Measurements from ENCODE around the gene DNAAF3.
"Not testable (repeated sequence)": the region's sequence is repeated elsewhere in the genome, so short reads cannot be mapped to it uniquely, and the experiment has no call there.

DNAAF3 gene

GRCh38 chr19:55166530-55167268, at the start of gene DNAAF3:
Gene DNAAF3 (minus strand): TSS chr19:55166613. CDS start chr19:55166413, 200 bp downstream.
- peak; percentile 84 to 96 for DNase-seq

DNA sequence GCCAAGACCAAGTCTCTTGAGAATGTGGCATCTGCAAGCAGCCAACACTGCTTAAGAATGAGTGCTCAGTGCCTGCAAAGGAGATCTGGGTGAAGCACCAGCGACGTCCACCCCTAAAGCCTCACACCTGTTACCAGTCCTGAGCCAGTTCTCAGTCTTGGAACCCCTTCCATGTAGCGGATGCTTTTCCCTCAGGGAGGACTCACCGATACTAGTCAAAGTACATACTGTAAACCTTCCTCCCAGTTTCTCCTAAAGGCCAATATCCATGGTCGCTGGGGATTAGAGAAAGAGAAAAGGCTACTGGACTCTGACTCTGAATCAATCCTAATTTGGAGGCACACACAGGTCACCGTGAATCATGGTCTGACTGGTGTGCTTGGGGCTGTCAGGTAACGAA, 47.1 kb upstream of the DNAAF3 start:
- DNase-seq: no peak

GRCh38 chr19:55212447-55212846, 46.0 kb upstream of the DNAAF3 start:
- DNase-seq: no peak

DNA sequence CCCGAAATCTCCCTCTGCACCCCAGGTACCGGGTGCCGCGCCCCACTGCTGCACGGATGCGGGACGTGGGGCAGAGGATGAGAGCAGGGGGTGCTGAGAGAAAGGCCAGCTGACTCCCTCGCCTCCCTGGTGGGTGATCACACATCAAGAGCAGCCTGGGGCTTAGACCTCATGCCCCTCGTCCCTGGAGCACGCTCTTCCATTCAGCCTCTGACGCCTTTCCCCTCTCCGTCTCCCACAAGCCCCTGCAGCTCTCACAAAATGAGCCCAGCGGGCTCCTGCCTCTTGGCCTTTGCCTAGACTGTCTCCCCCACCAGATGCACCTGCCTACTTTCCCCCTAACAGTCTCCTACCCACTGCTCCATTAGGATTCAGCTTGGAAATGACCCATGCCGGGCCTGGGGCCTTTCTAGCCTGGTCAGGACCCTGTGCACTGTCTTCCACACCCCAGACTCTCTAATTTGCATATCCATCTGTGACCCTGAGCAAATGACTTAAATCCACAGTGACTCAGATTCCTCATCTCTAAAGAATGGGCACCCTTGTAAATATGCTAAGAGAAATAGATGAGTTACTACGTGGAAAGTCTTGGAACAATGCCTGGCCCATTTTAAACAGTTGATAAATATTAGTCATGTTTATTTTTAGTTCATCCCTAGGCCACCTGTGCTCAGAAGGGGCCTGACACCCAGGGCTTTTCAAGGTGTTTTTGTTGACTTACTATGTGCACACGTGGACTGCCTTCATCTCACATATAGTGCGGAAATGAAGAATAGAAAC, 43.5 kb upstream of the DNAAF3 start:
- no peak for DNase-seq

DNA sequence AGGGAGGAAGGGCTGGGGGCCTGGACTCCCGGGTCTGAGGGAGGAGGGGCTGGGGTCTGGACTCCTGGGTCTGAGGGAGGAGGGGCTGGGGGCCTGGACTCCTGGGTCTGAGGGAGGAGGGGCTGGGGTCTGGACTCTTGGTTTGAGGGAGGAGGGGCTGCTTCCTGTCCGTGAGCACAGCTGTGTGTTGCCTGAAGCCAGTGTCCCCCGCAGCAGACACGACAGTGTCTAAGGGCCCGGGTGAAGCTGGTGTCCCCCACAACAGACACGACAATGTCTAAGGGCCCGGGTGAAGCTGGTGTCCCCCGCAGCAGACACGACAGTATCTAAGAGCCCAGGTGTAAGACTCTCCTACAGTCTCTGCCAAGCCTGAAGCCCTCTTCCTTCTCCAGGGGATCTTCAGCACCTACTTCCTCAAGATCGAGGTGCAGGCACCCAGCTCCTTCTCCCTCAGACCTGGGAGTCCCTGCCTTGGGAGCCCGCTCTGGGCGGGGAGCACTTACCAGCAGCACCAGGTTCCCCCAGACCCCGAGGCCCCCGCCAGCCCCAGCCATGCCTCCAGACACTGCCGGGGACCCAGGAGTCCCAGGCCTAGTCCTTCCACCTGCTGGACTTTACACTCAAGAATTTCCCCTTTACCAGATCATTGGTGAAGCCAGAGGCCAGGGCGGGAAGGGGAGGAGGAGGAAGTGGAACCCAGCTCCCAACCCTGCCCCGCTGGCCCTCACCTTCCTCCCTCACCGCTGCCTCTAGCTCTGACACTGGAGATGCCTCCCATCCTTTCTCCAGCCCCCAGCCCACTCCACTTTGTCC, 42.7 kb upstream of the DNAAF3 start, which contains the start of gene PTPRH:
Gene PTPRH, minus strand, starts transcription at position 622 of the 813 bp plus-strand sequence. Its CDS starts 68 bp downstream, at position 554.
- DNase-seq: no peak

DNA sequence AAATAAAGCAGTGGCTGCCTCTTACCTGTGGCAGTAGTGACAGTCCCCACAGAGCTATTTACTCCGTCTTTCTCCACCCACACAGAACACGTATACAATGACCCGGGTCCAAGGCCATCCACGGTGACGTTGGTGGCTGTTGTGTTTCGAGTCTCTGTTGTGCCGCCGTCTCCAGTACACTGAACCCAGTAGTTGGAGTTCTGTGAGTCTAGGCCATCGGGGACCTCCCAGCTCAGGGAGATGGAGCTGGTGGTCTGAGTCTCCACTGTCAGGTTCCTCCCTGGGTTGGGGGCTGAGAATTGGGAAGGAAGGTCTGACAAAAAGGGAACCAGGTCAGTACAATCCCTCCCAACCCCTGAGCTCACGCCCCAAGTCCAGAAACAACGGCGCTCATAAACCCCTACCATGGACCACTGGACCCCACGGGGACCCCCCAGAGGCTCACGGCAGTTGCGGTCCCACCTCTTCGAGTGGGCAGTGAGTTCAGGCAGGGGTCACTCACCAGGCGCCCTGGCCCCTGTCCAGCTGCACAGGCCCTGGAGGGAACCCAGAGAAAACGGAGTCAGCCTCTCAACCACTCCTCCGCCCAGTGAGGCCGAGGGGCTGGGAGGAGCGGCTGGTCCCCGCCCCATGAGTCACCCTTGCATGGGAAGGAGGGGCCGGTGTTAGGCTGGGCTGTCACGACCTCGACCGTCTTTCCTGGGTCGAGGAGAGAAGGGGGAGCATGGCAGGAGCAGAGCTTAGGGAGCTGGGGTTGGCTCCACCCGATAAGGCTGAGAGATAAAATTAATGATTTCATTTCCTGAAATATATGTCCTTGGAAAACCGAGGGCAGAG, 40.5 kb upstream of the DNAAF3 start:
- no peak for DNase-seq

DNA sequence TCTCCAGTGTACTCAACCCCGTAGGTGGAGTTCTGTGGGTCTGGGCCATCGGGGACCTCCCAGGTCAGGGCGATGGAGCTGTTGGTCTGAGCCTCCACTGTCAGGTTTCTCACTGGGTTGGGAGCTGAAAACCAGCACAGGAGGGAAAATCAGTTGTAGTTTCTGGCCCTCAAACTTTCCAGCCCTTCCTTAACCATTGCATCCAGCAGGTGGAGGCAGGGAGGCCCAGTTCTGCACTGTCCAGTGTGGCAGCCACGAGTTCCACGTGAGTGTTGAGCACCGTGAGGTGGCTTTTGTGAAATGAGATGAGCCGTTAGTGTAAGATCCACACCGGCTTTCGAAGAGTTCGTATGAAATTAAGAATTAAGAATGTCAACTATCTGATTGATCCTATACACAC, 35.8 kb upstream of the DNAAF3 start:
- DNase-seq: not testable (repeated sequence)

DNA sequence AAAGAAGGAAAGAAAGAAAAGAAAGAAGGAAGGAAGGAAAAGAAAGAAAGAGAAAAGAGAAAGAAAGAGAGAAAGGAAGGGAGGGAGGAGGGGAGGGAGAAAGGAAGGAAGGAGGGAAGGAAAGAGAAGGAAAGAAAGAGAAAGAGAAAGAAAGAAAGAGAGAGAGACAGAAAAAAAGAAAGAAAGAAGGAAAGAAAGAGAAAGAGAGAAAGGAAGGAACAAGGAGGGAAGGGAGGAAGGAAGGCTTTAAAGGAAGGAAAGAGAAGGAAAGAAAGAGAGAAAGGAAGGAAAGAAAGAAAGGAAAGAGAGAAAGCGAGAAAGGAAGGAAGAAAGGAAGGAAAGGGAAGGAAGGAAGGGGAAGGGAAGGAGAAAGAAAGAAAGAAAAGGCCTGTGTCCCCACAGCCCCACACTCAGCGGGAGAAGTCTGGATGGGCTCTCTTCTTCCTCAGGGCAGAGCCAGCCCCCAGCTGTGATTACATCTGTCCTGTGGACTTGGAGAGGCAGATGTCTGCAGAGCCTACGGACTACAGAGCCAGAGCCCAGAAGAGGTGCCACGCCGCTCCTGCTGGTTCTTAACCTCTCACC, 33.3 kb upstream of the DNAAF3 start:
- peak in 1 of 2 experiments; percentile 31 for DNase-seq

GRCh38 chr19:55198651-55199050, 32.2 kb upstream of the DNAAF3 start:
- no peak for DNase-seq

DNA sequence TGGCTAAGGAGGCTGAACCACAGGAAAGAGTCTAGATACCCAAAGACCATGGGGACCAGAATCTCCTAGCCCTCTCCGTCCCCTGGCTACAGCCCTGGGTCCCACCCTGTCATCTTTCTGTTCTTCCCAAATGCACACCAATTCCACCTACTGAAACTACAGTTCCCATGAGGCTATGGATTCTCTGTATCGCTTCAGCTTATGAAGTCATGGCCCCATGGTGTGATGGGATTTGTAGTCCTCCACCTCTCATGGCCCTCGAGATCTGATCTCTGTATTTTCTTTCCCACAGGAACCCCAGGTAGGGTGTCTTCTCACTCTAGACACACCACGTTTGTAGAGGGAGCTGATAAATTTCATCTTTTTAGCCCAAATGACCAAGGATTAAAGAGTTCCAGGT, 31.1 kb upstream of the DNAAF3 start:
- DNase-seq: no peak

GRCh38 chr19:55196803-55197202, 30.4 kb upstream of the DNAAF3 start:
- no peak for DNase-seq

GRCh38 chr19:55193481-55193880, 27.1 kb upstream of the DNAAF3 start:
- no peak for DNase-seq

- DNase-seq: no peak
Observed at GRCh38 chr19:55189403-55189835, 23.0 kb upstream of the DNAAF3 start.

DNA sequence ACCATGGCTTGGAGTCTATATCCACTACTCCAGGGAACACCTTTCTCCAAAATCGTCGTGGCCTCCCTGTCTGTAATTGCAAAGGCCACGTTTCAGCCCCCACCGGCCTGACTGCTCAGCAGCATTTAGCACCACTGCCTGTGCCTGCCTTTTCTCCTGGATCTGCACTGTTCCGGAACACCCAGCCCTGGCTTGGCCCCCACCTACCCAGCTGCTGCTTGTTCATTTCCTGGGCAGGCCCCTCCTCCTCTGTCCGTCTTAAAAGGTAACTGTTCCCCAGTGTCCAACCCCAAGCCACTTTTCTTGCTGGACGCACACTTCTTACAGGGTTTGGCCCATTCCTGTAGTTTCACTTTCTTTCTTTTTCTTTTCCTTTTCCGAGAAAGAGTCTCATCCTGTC, 22.2 kb upstream of the DNAAF3 start:
- no peak for DNase-seq

GRCh38 chr19:55186080-55186479, 19.7 kb upstream of the DNAAF3 start:
- no peak for DNase-seq

DNA sequence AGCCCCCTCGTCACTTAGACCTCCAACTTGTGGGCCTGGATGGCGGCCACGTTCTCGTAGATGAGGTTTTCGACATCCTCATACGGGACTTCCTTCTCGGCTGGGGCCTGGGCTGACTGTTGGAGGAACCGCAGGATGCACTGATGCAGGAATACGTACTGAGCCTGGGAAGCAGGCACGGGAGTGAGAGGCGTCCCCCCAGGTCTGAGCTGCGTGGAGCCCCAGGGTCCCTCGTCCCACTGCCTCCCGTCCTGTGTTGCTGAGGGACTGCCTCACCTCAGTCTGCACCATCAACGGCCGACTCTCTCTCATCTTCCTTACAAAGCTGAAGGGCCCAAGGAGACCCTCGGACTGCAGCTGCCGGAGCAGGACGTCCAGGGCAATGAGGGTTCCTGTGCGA, 15.3 kb upstream of the DNAAF3 start:
- DNase-seq: no peak

DNA sequence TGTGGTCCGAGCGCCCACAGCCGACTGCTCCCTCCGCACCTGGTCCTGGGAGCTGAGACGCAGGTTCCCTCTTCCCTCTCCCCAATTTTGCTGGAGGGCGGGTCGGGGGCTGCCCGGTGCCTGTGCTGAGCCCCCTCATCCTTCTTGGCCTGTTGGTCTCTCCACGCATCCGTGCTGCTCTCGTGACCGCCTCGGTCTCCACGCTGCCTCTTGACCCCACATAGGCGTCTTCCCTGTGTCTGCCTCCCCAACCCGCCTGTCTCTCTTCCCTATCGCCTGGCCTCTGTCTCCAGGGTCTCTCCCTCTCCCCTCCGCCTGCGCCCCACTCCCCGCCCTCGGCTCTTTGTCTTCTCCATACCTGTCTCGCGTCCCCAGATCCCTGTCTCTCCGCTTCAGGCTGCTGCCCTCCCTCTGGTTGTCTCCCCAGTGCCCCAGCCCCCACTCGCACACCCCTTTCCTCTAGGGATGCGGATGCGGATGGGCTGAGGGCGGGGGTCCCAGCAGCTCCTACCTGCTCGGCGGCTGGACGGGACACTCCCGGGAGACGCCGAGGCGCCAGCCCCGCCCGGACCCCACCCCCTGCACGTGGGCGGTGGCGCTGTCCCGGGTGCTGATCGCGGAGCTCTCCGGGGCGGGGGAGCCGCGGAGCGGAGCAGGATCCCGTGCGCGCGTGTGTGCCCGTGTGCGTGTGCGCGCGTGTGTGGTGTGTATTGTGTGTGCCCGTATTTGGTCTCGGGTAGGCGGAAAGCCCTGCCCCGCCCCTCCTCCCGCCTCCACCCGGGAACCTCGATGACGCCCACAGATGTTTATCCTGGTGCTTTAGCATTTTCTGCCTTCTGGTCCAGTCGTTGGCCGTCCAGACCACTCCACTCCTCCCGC, 13.4 kb upstream of the DNAAF3 start, which contains the start of gene SYT5:
Gene SYT5, minus strand, starts transcription at position 684 of the 879 bp plus-strand sequence. CDS start 1,248 bp downstream, outside the sequence.
- no peak for DNase-seq

- DNase-seq: peak; percentile 83
Observed at GRCh38 chr19:55178781-55179599, 12.6 kb upstream of the DNAAF3 start.

DNA sequence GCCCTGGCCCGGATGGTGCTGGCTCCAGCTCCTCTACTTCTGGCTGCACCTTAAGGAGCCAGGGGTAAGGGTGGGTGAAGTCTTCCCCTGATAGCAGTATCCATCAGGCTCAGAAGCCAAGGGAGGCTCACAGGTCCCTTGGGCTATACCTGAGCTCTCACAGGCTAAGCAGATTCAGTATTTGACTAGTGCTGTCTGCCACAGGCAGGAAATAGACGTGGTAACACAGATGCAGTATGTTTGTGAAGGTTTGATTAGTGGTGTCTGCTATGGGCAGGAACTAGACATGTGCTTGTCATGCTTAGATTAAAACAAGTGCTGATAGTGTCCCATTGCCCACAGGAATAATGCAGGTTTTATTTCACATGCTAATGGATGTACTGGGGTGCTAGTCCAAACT, 9.7 kb upstream of the DNAAF3 start:
- DNase-seq: no peak
